Right lobe of liver (tissue), 6 donors: ENCODE data around the gene ZNF592. TPM values are rescaled to one million over a fixed set of nuclear protein-coding genes. Genes with fewer than 3 reads are reported as not detected.

Source experiments
- ATAC-seq, 4 donors: fragments of 200-7000 bp; cut with Tn5 transposase; one replicate each; pipeline ENCODE4 v1.9.1; 2020; ENCODE audit warnings: mild to moderate bottlenecking in 4 of 4, moderate library complexity in 4 of 4
- DNase-seq, 3 donors: peaks; one replicate each; pipeline ENCODE4 v3.0.0-alpha.2; 2020
- H3K27ac ChIP-seq, 3 donors: fragments of 200-600 bp; one replicate each; pipeline ENCODE4 v1.8.0; 2022
- H3K27me3 ChIP-seq, 2 donors: fragments of 200-600 bp; one replicate each; pipeline ENCODE4 v1.8.0; 2022
- H3K36me3 ChIP-seq, 4 donors: fragments of 200-600 bp; sonication (generic) in 1 of 4; one replicate each; pipeline versions ENCODE4 v1.5.1 to v1.8.0; 2017 to 2022; ENCODE audit warnings: control low read depth in 1 of 4
- H3K4me1 ChIP-seq, 4 donors: fragments of 200-600 bp; sonication (generic) in 1 of 4; one replicate each; pipeline versions ENCODE4 v1.5.1 to v1.8.0; 2017 to 2022; ENCODE audit warnings: control low read depth in 1 of 4
- H3K4me3 ChIP-seq, 3 donors: fragments of 200-600 bp; one replicate each; pipeline ENCODE4 v1.8.0; 2022
- H3K9me3 ChIP-seq, 4 donors: fragments of 200-600 bp; sonication (generic) in 1 of 4; one replicate each; pipeline versions ENCODE4 v1.5.1 to v1.8.0; 2017 to 2022; ENCODE audit warnings: control low read depth in 1 of 4
- CTCF ChIP-seq, 4 donors: fragments of 200-600 bp in 3 of 4; fragments of 450-650 bp in 1 of 4; IDR thresholded peaks; one replicate each; pipeline versions ENCODE4 v1.5.1 to v1.8.0; 2016 to 2022; ENCODE audit warnings: antibody characterized with exemption in 4 of 4, mild to moderate bottlenecking in 2 of 4
- POLR2A ChIP-seq: fragments of 450-650 bp; IDR thresholded peaks from one replicate; pipeline ENCODE4 v1.6.1; 2017; ENCODE audit warnings: antibody characterized with exemption, mild to moderate bottlenecking
- WGBS: methylation state at CpG from one replicate; pipeline ENCODE4 v1.1.6; 2018; ENCODE audit warnings: low coverage, low lambda C conversion rate; ENCODE audit not compliant: insufficient coverage; ENCODE audit errors: missing lambda C conversion rate; 5-methylcytosine and 5-hydroxymethylcytosine counted together
- intact Hi-C, 2 donors: fragments of 100-400 bp; cut with DNase I; formaldehyde crosslinking; loops; one replicate each; pipeline versions ENCODE4 v1.11.2 to v1.14.1; 2022
- total RNA-seq, 6 experiments: library from RNA; depleted of rRNA in 2 of 6; stranded (reverse); fragments of >200 nt in 2 of 6; fragmentation: NEBNext Ultra II Directional in 3 of 6; extraction: Animal tissue kit (Norgen Biotek cat#: 25700) in 3 of 6; gene quantifications; one replicate each; pipeline versions ENCODE4 v1.1.0 to v1.2.4, GENCODE V29; 2016 to 2023
- donor health status: DM: no; HTN: yes; CAD: no.
- donor health status: DM: no; HTN: no; CAD: no.
- donor health status: DM: no; HTN: no; CAD: no.
- donor health status: DM: no; HTN: yes; CAD: no.
- donor health status: DM: no; HTN: yes; CAD: no.

ZNF592 gene
- total RNA-seq, 6 experiments from 2014 or later, result 10.8 to 13.2 (median 12.1) TPM

- Histone ChIP-seq H3K27ac (no peak overlapping the region), H3K4me1 (peaks cover 0 to 6% (median 0%) of the 10 kb centered on the region in 4 donors), H3K36me3 (peaks cover 0 to 16% (median 3%) of the 10 kb centered on the region in 4 donors), H3K27me3 (no peaks in the 10 kb centered on the region), H3K9me3 (no peaks in the 10 kb centered on the region), H3K4me3 (no peak overlapping the region)
- WGBS, result 62% methylated on average over 3 of the region's 3 CpGs
- DNase-seq, result no peak
- TF ChIP-seq POLR2A (no peak), CTCF (IDR thresholded peaks at IDR 0.05) (no peak)
- no peak for ATAC-seq
- intact Hi-C loops, result no loop called here
These were observed 58.8 kb downstream of the ZNF592 start for GRCh38 chr15:84807228-84807627.

DNA sequence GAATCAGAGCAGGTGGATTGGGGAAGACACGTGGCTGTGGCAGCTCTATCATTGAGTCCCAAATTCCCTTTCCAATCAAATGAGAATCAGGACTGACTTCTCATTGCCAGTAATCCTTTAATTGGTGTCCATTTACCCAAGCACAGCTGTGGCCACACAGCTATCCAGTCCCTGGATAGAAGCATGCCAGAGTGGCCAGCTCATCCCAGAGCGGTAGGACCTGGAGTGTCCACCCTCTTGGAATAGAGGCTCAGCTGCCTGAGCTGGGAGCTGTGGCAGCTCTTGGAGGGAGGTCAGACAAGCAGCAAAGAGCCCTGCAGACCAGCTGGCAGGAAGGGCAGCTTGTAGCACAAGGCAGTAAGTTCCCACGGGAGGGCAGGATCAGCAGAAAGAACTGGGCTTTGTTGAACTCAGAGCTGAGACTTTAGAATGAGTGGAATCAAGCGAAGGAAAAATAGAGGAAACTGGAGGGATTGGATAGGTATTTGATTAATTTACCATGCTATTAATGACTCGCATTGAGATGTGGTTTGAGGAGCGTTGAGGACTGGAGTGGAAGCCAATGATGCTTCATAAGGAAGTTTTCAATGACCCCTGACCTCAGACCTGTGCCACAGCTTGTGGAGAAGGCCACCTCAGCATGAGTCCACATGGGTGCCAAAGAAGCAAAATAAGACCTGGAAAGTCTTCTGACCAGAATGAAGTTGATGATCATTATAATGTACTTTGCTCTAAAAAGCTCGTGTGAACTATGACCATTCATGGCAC, 61.9 kb downstream of the ZNF592 start:
- Histone ChIP-seq H3K4me1 (no peaks in the 10 kb centered on the region), H3K27ac (no peak overlapping the region), H3K9me3 (no peaks in the 10 kb centered on the region), H3K27me3 (no peaks in the 10 kb centered on the region), H3K36me3 (no peaks in the 10 kb centered on the region), H3K4me3 (no peak overlapping the region)
- WGBS, result 89% methylated on average over 6 of the region's 7 CpGs
- TF ChIP-seq POLR2A (no peak), CTCF (IDR thresholded peaks at IDR 0.05) (no peak)
- peak in 1 of 4 donors; percentile 18 for ATAC-seq
- intact Hi-C loops, result no loop called here
- DNase-seq, result no peak

DNA sequence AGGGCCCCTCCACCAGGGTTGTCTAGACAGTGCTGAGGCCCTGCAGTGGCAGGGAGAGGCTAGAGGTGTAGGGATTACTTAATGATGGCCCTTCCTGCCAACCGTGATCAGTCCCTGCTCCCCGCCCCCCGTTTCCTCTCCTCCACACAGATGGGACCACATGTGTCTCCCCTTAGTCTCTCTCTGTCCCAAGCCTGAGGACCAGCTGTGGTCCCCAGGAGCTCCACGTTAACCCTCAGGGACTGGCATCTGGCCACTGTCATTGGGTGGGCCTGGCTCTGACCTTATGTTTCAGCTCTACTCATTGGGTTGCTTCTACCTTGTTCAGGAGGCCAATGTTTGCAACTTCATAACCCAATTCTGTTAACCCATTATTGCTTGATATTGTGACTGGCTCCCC, 62.8 kb downstream of the ZNF592 start:
- DNase-seq (no peak), ATAC-seq (peak in 1 of 4 donors; percentile 33)
- TF ChIP-seq POLR2A, result no peak
- intact Hi-C loops, result no loop called here
- WGBS, result no CpG with 5 or more reads among the region's 4 CpGs
- peaks cover 0 to 4% (median 0%) of the 10 kb centered on the region in 4 donors for H3K4me1 ChIP-seq
- H3K9me3 ChIP-seq, result no peaks in the 10 kb centered on the region
- H3K36me3 ChIP-seq, result no peaks in the 10 kb centered on the region
- no peak overlapping the region for H3K27ac ChIP-seq
- H3K4me3 ChIP-seq, result no peak overlapping the region
- H3K27me3 ChIP-seq, result no peaks in the 10 kb centered on the region

- intact Hi-C loops, result no loop called here
- Histone ChIP-seq H3K4me1 (peaks cover 0 to 10% (median 0%) of the 10 kb centered on the region in 4 donors), H3K36me3 (no peaks in the 10 kb centered on the region), H3K27ac (no peak overlapping the region), H3K4me3 (no peak overlapping the region), H3K27me3 (no peaks in the 10 kb centered on the region), H3K9me3 (no peaks in the 10 kb centered on the region)
- TF ChIP-seq CTCF (IDR thresholded peaks at IDR 0.05), result no peak
- ATAC-seq, result peak in 1 of 4 donors; percentile 18
- DNase-seq, result no peak
These were observed 63.4 kb downstream of the ZNF592 start for GRCh38 chr15:84811828-84812227.

GRCh38 chr15:84812842-84813241, 64.5 kb downstream of the ZNF592 start:
- H3K27ac ChIP-seq, result no peak overlapping the region
- no peaks in the 10 kb centered on the region for H3K27me3 ChIP-seq
- peaks cover 0 to 17% (median 2%) of the 10 kb centered on the region in 4 donors for H3K4me1 ChIP-seq
- no peaks in the 10 kb centered on the region for H3K36me3 ChIP-seq
- no peak overlapping the region for H3K4me3 ChIP-seq
- WGBS, result 75% methylated on average over 1 of the region's 2 CpGs
- no peak for ATAC-seq
- no peak for DNase-seq
- H3K9me3 ChIP-seq, result no peaks in the 10 kb centered on the region
- TF ChIP-seq CTCF (IDR thresholded peaks at IDR 0.05) (no peak), POLR2A (no peak)
- intact Hi-C loops, result no loop called here
